ENCODE data around the gene SLC25A48. TPM values are rescaled to one million over a fixed set of nuclear protein-coding genes. Genes with fewer than 3 reads are reported as not detected.

Gene SLC25A48
- total RNA-seq, 1 donor from 2014 or later = 0.34 TPM

GRCh38 chr5:135822959-135823358, 11.5 kb upstream of the SLC25A48 start:
- no peaks in the 10 kb centered on the region for H3K4me1 Mint-ChIP-seq (ENCODE audit: low read depth)
- no peak for TF ChIP-seq CTCF (IDR thresholded peaks at IDR 0.05; ENCODE audit: unreplicated experiment)
- DNase-seq (ENCODE audit: low spot score, unreplicated experiment) = no peak
- no peaks in the 10 kb centered on the region for H3K9me3 Mint-ChIP-seq (ENCODE audit: low read depth)
- no peak overlapping the region for H3K27ac Mint-ChIP-seq
- no peaks in the 10 kb centered on the region for H3K36me3 Mint-ChIP-seq (ENCODE audit: insufficient read depth)
- peaks cover 31% of the 10 kb centered on the region for H3K27me3 Mint-ChIP-seq
- no peak overlapping the region for H3K4me3 Mint-ChIP-seq (ENCODE audit: low read depth)

GRCh38 chr5:135823881-135824280, 10.6 kb upstream of the SLC25A48 start:
- no peak for TF ChIP-seq CTCF (IDR thresholded peaks at IDR 0.05; ENCODE audit: unreplicated experiment)
- Mint-ChIP-seq H3K27ac (no peak overlapping the region), H3K4me3 (ENCODE audit: low read depth) (no peak overlapping the region), H3K36me3 (ENCODE audit: insufficient read depth) (no peaks in the 10 kb centered on the region), H3K27me3 (peaks cover 34% of the 10 kb centered on the region), H3K4me1 (ENCODE audit: low read depth) (no peaks in the 10 kb centered on the region), H3K9me3 (ENCODE audit: low read depth) (no peaks in the 10 kb centered on the region)
- DNase-seq (ENCODE audit: low spot score, unreplicated experiment) = no peak

- Mint-ChIP-seq H3K27ac (no peak overlapping the region), H3K36me3 (ENCODE audit: insufficient read depth) (no peaks in the 10 kb centered on the region), H3K4me3 (ENCODE audit: low read depth) (no peak overlapping the region), H3K9me3 (ENCODE audit: low read depth) (no peaks in the 10 kb centered on the region), H3K4me1 (ENCODE audit: low read depth) (no peaks in the 10 kb centered on the region), H3K27me3 (peaks cover 40% of the 10 kb centered on the region)
- DNase-seq (ENCODE audit: low spot score, unreplicated experiment) = no peak
- no peak for TF ChIP-seq CTCF (IDR thresholded peaks at IDR 0.05; ENCODE audit: unreplicated experiment)
Observed at GRCh38 chr5:135824541-135825041, 9.9 kb upstream of the SLC25A48 start.

- Mint-ChIP-seq H3K27me3 (peaks cover 48% of the 10 kb centered on the region), H3K4me3 (ENCODE audit: low read depth) (no peak overlapping the region)
- no peak for DNase-seq (ENCODE audit: low spot score, unreplicated experiment)
Observed at GRCh38 chr5:135825373-135826220, 8.9 kb upstream of the SLC25A48 start.

GRCh38 chr5:135826221-135826525, 8.3 kb upstream of the SLC25A48 start:
- Mint-ChIP-seq H3K4me3 (ENCODE audit: low read depth) (no peak overlapping the region), H3K4me1 (ENCODE audit: low read depth) (no peaks in the 10 kb centered on the region), H3K27me3 (peaks cover 54% of the 10 kb centered on the region), H3K36me3 (ENCODE audit: insufficient read depth) (no peaks in the 10 kb centered on the region), H3K27ac (no peak overlapping the region), H3K9me3 (ENCODE audit: low read depth) (no peaks in the 10 kb centered on the region)
- no peak for DNase-seq (ENCODE audit: low spot score, unreplicated experiment)
- TF ChIP-seq CTCF (IDR thresholded peaks at IDR 0.05; ENCODE audit: unreplicated experiment) = no peak

More at GRCh38 chr5:135825373-135826220, 8.9 kb upstream of the SLC25A48 start:
- TF ChIP-seq CTCF (IDR thresholded peaks at IDR 0.05; ENCODE audit: unreplicated experiment) = no peak
- no peaks in the 10 kb centered on the region for H3K9me3 Mint-ChIP-seq (ENCODE audit: low read depth)
- H3K36me3 Mint-ChIP-seq (ENCODE audit: insufficient read depth) = no peaks in the 10 kb centered on the region
- H3K27ac Mint-ChIP-seq = no peak overlapping the region
- no peaks in the 10 kb centered on the region for H3K4me1 Mint-ChIP-seq (ENCODE audit: low read depth)
